Mucosa of descending colon (tissue), 3 donors: ENCODE results near the gene MARCHF9. TPM values are rescaled to one million over a fixed set of nuclear protein-coding genes. Genes with fewer than 3 reads are reported as not detected.

Experiments used
- ATAC-seq: fragments of 200-7000 bp; cut with Tn5 transposase; one replicate; pipeline ENCODE4 v1.9.1; 2020; ENCODE audit warnings: mild to moderate bottlenecking, moderate library complexity
- DNase-seq, 3 donors: peaks; one replicate each; pipeline ENCODE4 v3.0.0-alpha.2; 2020
- H3K36me3 ChIP-seq: fragments of 200-600 bp; one replicate; pipeline ENCODE4 v1.8.0; 2021; ENCODE audit warnings: low read depth, mild to moderate bottlenecking
- H3K4me1 ChIP-seq: fragments of 200-600 bp; one replicate; pipeline ENCODE4 v1.8.0; 2021; ENCODE audit warnings: low read depth, mild to moderate bottlenecking
- H3K4me3 ChIP-seq: fragments of 200-600 bp; one replicate; pipeline ENCODE4 v1.8.0; 2021; ENCODE audit warnings: mild to moderate bottlenecking
- H3K9me3 ChIP-seq: fragments of 200-600 bp; one replicate; pipeline ENCODE4 v1.8.0; 2021; ENCODE audit warnings: mild to moderate bottlenecking
- CTCF ChIP-seq: fragments of 200-600 bp; IDR thresholded peaks from one replicate; pipeline ENCODE4 v1.8.0; 2022; ENCODE audit warnings: antibody characterized with exemption, mild to moderate bottlenecking
- intact Hi-C, 2 donors: fragments of 100-400 bp; cut with DNase I in 1 of 2; cut with micrococcal nuclease in 1 of 2; formaldehyde crosslinking; loops; one replicate each; pipeline versions ENCODE4 v1.11.0 to v1.11.1; 2022; cut with DNase I, micrococcal nuclease
- total RNA-seq, 3 donors: library from RNA; stranded (reverse); fragmentation: NEBNext Ultra II Directional in 2 of 3; extraction: Animal tissue kit (Norgen Biotek cat#: 25700) in 2 of 3; gene quantifications; one replicate each; pipeline versions ENCODE4 v1.2.1 to v1.2.4, GENCODE V29; 2021 to 2023
- donor health status: DM: no; HTN: no; CAD: no; lungs with moderate emphysema.
- donor health status: DM: no; HTN: no; CAD: no.
- donor health status: DM: no; HTN: yes; CAD: no.

Gene MARCHF9
- total RNA-seq, 3 donors from 2014 or later: 10.5 to 15.1 (median 11.7) TPM

- H3K36me3 ChIP-seq: no peaks in the 10 kb centered on the region
- H3K4me1 ChIP-seq: peaks cover 36% of the 10 kb centered on the region
- H3K4me3 ChIP-seq: peak overlapping the region; percentile 45
- no peak for TF ChIP-seq CTCF
- ATAC-seq: no peak
- intact Hi-C loops: no loop called here
- DNase-seq: no peak
- H3K9me3 ChIP-seq: no peaks in the 10 kb centered on the region
Observed at GRCh38 chr12:57751432-57751787, 3.5 kb upstream of the MARCHF9 start.

- DNase-seq: peak; percentile 98 to 100 (median 99)
- no peak for TF ChIP-seq CTCF
- H3K9me3 ChIP-seq: no peaks in the 10 kb centered on the region
- ATAC-seq: peak; percentile 81
- intact Hi-C loops: no loop called here
- peak within 1 kb of the TSS; percentile 45 for H3K4me3 ChIP-seq
- H3K4me1 ChIP-seq: peaks cover 42% of the 10 kb centered on the region
- no peaks in the 10 kb centered on the region for H3K36me3 ChIP-seq
Observed at GRCh38 chr12:57751788-57752667, 2.9 kb upstream of the MARCHF9 start, which contains the start of gene CDK4. CDK4 (minus strand) TSS chr12:57752310; CDS start chr12:57751717, 593 bp downstream.

GRCh38 chr12:57752668-57753000 is 2.3 kb upstream of the MARCHF9 start:
- no peak for DNase-seq
- Histone ChIP-seq H3K9me3 (no peaks in the 10 kb centered on the region), H3K36me3 (no peaks in the 10 kb centered on the region), H3K4me3 (no peak overlapping the region), H3K4me1 (peaks cover 42% of the 10 kb centered on the region)
- TF ChIP-seq CTCF: no peak
- intact Hi-C loops: no loop called here
- ATAC-seq: no peak

- ATAC-seq: no peak
- Histone ChIP-seq H3K36me3 (no peaks in the 10 kb centered on the region), H3K9me3 (no peaks in the 10 kb centered on the region), H3K4me3 (no peak overlapping the region), H3K4me1 (peaks cover 42% of the 10 kb centered on the region)
- DNase-seq: no peak
- TF ChIP-seq CTCF: no peak
- intact Hi-C loops: no loop called here
Observed at GRCh38 chr12:57753756-57754337, 1.1 kb upstream of the MARCHF9 start.

- no peak for DNase-seq
Observed at GRCh38 chr12:57755194-57755453, 221 bp downstream of the MARCHF9 start.

More at GRCh38 chr12:57755194-57755453, 221 bp downstream of the MARCHF9 start:
- ATAC-seq: no peak
- intact Hi-C loops: no loop called here
- H3K4me3 ChIP-seq: peak overlapping the region; percentile 50
- H3K9me3 ChIP-seq: no peaks in the 10 kb centered on the region
- H3K36me3 ChIP-seq: no peaks in the 10 kb centered on the region
- TF ChIP-seq CTCF: no peak
- peaks cover 42% of the 10 kb centered on the region for H3K4me1 ChIP-seq
